HTR-8/SVneo (cell line): Measurements from ENCODE around the gene ERG.

Experiments used
- DNase-seq: peaks from one replicate; pipeline ENCODE4 v3.0.0; 2011; ENCODE audit warnings: low spot score, mixed read lengths; ENCODE audit not compliant: insufficient read length
- FAIRE-seq: peaks from 2 replicates; lab custom pipeline; 2011; peaks lifted over from hg19 to GRCh38; lab: Jason Lieb, UNC

ERG gene

DNA sequence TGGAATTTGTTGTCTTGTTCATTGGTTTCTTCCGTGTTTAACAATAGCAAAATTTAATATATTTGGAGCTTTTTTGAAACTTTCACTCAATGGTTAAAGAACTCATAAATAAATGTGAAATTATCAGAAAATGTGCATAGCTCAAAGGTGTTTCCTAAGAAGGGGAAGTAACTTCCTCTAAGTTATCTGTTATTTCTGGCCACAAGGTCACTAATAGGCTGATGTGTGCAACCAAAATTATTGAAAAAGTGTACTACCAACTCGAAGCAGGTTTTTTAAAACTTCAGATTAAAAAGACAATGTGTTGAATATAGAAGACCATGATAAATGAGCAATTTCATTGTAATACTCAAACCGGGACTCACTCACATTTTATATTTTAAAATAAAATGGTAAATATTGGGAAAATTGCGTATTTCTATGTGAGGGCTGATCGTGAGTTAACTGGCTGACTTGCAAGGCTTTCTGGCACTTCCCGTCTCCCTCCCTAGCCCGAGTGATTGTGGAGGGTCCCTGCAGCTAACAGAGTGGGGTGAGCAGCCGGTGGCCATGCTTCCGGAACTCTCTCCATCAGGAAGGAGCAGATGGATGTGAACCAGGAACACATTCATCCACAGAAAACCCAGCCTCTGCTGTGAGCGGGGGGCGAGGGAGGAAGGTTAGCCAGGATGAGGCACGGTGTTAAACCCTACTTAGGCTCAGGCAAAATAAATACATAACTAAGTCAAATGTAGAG, 96.9 kb downstream of the ERG start:
- DNase-seq: no peak
- FAIRE-seq: no peak

DNA sequence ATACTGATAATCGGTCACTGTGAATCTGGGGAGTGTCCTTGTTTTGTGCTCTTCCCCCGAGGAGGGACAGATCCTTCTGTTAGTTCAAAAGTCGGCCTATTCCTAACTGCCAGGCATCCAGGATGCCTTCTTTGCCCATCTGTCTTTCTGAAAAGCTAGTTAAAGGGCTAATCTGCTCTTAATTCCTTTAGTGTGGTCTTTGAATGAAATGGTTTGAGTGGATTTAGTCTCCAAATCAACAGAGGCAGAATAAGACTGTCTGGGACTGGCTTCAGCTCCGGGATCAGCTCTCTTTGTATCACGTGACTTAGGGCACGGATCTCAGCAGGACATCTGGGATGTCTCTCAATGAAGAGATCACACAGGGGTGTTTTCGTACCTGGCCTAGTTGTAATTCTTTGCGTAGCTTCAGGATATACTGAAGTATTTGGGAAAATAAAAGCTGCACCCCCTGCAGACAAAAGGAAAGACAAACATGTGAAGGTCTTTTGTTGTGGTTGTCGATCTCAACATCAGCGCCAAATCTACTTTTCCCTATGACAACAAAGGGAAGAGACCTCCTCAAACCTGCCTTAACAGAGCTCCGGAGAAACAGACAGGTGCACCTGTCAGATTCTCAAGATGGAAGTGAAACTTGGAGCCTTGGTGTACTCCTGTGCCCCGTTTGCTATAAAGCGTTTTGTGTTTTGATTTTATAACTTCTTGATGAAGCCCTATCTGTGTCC, 97.9 kb downstream of the ERG start:
- FAIRE-seq (no peak), DNase-seq (no peak)

GRCh38 chr21:38399103-38399502, 99.2 kb downstream of the ERG start:
- FAIRE-seq (no peak), DNase-seq (no peak)

DNA sequence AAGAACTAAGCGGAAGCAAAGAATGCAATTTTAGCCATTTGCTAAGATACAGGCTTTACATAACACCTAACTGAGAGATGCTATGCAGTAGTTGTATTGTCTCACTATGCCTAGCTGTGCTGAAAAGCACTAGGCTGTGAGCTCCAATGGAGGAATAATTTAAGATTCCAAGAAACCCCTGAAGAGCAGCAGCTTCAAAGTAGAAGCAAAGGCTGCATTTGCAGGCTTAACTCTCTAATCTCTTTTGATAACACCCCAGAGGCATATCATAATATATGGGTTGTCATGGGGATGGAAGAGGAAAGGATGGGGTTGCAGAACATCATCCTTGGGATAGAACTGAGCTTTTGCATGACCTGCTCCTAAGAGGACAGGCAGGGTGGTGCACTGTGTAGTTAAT, 102.0 kb downstream of the ERG start:
- DNase-seq (no peak), FAIRE-seq (no peak)

GRCh38 chr21:38395581-38395980, 102.7 kb downstream of the ERG start:
- FAIRE-seq: no peak
- DNase-seq: no peak

DNA sequence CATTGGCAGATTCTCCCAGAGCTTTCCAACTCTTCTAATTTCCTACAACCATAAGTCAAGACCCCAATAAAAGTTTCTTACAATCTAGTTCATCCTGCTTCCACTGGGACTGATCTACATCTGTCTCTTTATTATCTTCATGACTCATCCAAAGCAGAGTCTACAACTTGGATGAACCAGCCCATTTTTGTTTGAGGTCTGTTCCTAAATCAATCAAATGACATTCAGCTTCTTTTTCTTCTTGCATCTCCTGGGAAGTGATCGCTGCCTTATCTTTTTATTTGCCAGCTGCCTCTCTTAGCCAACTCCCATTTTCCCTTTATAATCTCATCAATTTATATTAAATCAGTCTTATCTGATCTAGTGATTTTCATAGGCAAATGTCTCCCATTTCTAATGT, 105.6 kb downstream of the ERG start:
- no peak for FAIRE-seq
- no peak for DNase-seq

- FAIRE-seq (no peak), DNase-seq (no peak)
Measured at GRCh38 chr21:38389896-38390295, 108.4 kb downstream of the ERG start.

DNA sequence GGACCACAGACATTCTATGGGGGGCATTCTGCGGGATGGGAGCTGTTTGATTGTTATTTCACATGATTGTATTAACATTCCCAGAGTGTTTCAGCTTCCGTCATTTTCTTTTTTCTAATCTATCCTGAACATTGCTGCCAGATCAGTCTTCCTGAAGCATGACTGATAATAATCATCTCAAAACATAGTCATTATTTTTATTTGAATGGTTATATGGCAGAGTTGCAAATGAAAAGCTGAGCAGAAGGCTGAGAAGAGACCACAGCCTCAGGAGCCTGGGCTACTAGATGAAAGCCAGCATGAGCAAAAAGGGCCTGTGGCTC, 109.0 kb downstream of the ERG start:
- no peak for DNase-seq
- no peak for FAIRE-seq

GRCh38 chr21:38388647-38389353, 109.5 kb downstream of the ERG start:
- no peak for DNase-seq
- FAIRE-seq: no peak

DNA sequence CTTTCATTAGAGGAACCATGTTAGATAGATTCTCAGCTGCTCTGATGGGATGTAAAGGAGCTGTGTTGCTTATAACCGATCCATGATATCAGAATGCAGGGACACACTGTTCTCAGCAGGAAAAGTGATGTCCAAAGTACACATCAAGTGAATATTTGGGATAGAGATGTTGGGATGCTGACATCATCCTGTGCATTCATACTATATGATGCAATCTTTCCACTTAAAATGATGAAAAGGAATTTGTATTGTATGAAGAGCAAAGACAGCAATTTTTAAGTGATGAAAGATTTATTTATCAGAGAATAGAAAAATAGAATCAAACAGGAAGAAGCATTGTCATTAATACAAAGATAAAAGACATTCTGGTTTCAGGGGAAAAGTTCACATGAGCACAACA, 110.1 kb downstream of the ERG start:
- DNase-seq: no peak
- no peak for FAIRE-seq

GRCh38 chr21:38386967-38387366, 111.3 kb downstream of the ERG start:
- FAIRE-seq (no peak), DNase-seq (no peak)

DNA sequence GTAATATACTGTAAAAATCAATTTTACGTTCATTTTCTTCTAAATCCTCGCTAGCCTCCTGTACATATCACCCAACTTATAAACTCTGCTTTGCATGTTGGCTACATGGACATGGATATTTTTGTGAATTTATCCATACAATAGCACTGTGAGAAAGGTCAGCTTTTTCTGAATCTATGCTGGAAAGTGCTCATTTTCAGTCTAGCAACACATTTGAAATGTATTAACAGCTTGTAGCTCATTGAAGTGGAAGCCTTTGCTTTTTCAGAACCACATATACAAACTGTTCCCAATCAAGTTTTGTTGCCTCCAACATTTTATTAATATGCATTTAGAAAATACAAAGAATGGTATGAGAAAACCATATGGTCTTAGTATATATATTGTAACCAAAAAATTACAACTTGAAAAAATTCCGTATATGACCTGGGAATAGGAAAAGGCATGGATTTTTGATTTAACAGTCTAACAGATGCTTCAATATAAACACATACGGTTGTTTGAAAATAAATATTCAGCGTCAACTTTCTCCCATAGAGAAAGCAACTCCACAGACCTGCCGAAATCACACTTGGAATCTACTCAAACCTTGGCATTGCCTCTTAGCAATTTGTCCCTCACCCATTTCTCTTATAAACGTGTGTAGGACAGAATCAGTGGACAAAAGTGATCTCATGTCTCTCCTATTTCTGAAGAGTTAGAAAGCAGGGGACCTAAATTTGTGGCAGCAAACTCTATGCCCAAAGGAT, 112.7 kb downstream of the ERG start:
- no peak for FAIRE-seq
- no peak for DNase-seq

GRCh38 chr21:38384675-38385426, 113.4 kb downstream of the ERG start:
- no peak for FAIRE-seq
- no peak for DNase-seq

GRCh38 chr21:38384238-38384560, 114.1 kb downstream of the ERG start:
- FAIRE-seq: no peak
- DNase-seq: no peak

GRCh38 chr21:38383411-38384237, 114.7 kb downstream of the ERG start:
- no peak for FAIRE-seq
- DNase-seq: no peak

GRCh38 chr21:38380481-38381137, 117.7 kb downstream of the ERG start:
- FAIRE-seq: no peak
- no peak for DNase-seq

DNA sequence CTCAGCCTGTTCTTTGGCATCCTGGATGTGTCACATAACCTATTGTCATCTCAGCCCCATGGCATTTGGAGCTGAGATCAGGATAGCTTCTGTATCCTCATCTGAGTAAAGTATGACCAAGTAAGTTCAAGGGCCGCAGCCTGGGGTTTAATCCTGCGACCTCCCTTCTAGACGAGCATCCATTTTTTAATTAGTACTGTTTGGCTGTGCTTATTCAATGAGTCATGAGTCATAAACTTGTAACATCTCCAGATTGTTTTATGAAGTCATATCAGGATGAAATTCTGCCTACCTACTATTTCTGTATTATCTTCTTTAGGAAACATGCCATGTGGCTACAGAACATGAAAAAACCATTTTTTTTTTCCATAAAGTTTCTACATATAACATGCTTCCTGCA, 119.1 kb downstream of the ERG start:
- no peak for DNase-seq
- FAIRE-seq: no peak

GRCh38 chr21:38377165-38378088, 120.8 kb downstream of the ERG start:
- FAIRE-seq: no peak
- no peak for DNase-seq
